GM18870 (cell line): ENCODE results near the gene STK32C.
"Not testable (repeated sequence)": the region's sequence is repeated elsewhere in the genome, so short reads cannot be mapped to it uniquely, and the experiment has no call there.

Experiments used
- ATAC-seq: cut with Tn5 transposase; IDR thresholded peaks from one replicate; pipeline ENCODE4 v1.9.1; 2021; ENCODE audit warnings: moderate library complexity; ENCODE audit not compliant: unreplicated experiment

STK32C gene

GRCh38 chr10:132302421-132303310 is 5.1 kb downstream of the STK32C start:
- no peak for ATAC-seq

- ATAC-seq: no peak
Observed at GRCh38 chr10:132301371-132302330, 6.1 kb downstream of the STK32C start.

GRCh38 chr10:132300582-132300981 is 7.2 kb downstream of the STK32C start:
- ATAC-seq: no peak

- ATAC-seq: no peak
Observed at GRCh38 chr10:132299371-132300336, 8.1 kb downstream of the STK32C start.

- ATAC-seq: no peak
Observed at GRCh38 chr10:132298038-132298881, 9.5 kb downstream of the STK32C start.

- no peak for ATAC-seq
Observed at GRCh38 chr10:132297526-132297925, 10.2 kb downstream of the STK32C start.

- no peak for ATAC-seq
Observed at GRCh38 chr10:132296666-132297443, 10.9 kb downstream of the STK32C start.

- ATAC-seq: not testable (repeated sequence)
Observed at GRCh38 chr10:132295481-132295880, 12.3 kb downstream of the STK32C start.

GRCh38 chr10:132294561-132295318 is 13.0 kb downstream of the STK32C start:
- no peak for ATAC-seq

- no peak for ATAC-seq
Observed at GRCh38 chr10:132293813-132294520, 13.8 kb downstream of the STK32C start.

- no peak for ATAC-seq
Observed at GRCh38 chr10:132293201-132293812, 14.4 kb downstream of the STK32C start.

- ATAC-seq: no peak
Observed at GRCh38 chr10:132292287-132293200, 15.2 kb downstream of the STK32C start.

GRCh38 chr10:132291826-132292225 is 15.9 kb downstream of the STK32C start:
- ATAC-seq: no peak

- no peak for ATAC-seq
Observed at GRCh38 chr10:132290631-132291030, 17.1 kb downstream of the STK32C start.

GRCh38 chr10:132289439-132289838 is 18.3 kb downstream of the STK32C start:
- ATAC-seq: no peak
